ENCODE data around the gene BTNL2.

DNA sequence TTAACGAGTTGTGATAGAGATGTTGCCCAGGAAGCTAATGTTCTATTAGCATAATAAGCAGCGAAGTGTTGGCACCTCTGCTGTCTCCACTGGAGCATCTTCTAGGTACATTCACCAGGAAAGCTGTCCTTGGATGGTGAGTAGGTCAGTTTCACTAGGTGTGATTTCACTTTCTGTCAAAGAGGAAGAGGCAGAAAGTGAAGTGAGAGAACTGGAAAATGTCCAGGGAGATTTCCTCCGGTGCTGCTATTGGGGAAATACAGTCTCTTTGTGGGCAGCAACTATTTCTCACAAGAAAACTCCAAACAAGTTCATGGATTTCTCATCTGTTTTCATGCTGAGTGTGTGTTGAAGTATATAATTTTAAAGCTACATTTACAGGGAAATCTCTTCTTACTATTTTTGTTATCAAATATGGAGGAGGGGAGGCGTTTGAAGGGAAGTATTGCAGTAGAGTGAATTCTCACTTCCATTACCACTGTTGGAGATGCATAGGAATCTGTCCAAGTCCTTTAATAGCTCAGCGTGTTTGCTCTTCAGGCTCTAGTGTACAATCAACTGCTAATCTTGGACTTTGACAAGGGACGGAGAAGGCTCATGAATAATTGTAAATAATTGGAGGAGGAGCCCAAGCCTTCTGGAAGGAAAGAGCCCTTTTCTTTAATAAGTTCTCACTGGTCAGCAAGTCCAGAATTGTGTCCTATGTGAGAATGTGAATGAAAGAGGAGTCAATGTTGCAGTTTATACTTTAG, 19.2 kb downstream of the BTNL2 start:
- TF ChIP-seq, protein P1, sequence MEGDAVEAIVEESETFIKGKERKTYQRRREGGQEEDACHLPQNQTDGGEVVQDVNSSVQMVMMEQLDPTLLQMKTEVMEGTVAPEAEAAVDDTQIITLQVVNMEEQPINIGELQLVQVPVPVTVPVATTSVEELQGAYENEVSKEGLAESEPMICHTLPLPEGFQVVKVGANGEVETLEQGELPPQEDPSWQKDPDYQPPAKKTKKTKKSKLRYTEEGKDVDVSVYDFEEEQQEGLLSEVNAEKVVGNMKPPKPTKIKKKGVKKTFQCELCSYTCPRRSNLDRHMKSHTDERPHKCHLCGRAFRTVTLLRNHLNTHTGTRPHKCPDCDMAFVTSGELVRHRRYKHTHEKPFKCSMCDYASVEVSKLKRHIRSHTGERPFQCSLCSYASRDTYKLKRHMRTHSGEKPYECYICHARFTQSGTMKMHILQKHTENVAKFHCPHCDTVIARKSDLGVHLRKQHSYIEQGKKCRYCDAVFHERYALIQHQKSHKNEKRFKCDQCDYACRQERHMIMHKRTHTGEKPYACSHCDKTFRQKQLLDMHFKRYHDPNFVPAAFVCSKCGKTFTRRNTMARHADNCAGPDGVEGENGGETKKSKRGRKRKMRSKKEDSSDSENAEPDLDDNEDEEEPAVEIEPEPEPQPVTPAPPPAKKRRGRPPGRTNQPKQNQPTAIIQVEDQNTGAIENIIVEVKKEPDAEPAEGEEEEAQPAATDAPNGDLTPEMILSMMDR (conservative IDR thresholded peaks at IDR 0.05): no peak
- no peak for TF ChIP-seq EZH2 (IDR thresholded peaks at IDR 0.05; ENCODE audit: low read depth)
